ENCODE results near the gene SMPD2.

Gene SMPD2

GRCh38 chr6:109440331-109441068 lies at the start of gene SMPD2, which contains the start of gene PPIL6:
SMPD2 (plus strand) TSS chr6:109440724; CDS start chr6:109441122, 398 bp downstream.
PPIL6 (minus strand) TSS chr6:109440628; CDS start chr6:109440590, 38 bp downstream.
- peak; percentile 86 to 88 for DNase-seq

DNA sequence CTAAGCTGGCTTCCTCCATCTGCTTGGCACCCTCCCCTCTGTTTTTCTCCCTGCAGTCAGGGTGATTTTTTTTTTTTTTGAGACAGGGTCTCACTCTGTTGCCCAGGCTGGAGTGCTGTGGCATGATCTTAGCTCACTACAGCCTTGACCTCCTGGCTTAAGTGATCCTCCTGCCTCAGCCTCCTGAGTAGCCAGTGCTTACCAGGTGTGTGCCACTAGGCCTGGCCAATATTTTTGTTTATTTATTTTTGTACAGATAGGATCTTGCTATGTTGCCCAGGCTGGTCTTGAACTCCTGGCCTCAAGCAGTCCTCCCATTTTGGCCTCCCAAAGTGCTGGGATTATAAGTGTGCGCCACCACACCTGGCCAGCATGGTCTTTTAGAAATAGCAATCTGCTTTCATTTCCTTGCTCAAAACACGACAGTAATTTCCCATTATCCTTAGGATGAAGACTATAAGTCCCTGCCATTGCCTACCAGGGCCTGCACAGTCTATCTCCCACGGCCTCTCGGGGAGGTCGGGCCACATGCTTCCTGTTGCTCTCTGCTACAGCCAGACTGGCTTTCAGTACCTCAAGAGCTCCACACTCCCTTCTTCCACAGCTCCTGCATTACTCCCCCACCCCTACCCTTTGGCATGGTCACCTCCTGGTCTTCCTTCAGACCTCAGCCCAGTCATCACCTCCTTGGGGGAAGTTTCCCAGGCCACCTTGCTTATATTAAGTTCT lies 47.2 kb upstream of the SMPD2 start:
- DNase-seq: peak in 1 of 2 donors; percentile 22

GRCh38 chr6:109393886-109394281 lies 46.6 kb upstream of the SMPD2 start:
- peak in 1 of 2 donors; percentile 45 for DNase-seq

GRCh38 chr6:109396046-109396718 lies 44.3 kb upstream of the SMPD2 start:
- DNase-seq: no peak

GRCh38 chr6:109397020-109397419 lies 43.5 kb upstream of the SMPD2 start:
- peak; percentile 62 to 66 for DNase-seq

- DNase-seq: peak; percentile 78 to 95
Measured at GRCh38 chr6:109406196-109406595, 34.3 kb upstream of the SMPD2 start.

- no peak for DNase-seq
Measured at GRCh38 chr6:109411034-109411433, 29.5 kb upstream of the SMPD2 start.

DNA sequence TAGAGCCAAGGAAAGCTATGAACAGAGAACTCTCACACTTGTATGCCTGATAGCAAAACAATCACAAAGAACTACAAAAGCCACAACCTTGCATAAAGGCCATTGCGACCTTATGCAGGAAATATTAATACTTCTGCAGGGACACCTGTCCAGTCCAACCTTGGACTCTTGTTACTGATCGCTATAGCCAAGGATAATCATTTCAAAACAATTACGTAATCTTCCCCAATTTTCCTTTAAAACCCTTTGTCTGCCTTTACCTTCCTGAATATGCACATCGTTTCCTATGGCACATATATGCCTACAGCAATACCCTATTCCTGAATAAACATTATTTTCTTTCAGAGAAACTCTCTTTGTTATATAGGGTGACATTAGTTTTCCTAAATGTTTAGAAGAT lies 22.9 kb upstream of the SMPD2 start:
- DNase-seq: no peak

- DNase-seq: no peak
Measured at GRCh38 chr6:109420751-109421150, 19.8 kb upstream of the SMPD2 start.

- no peak for DNase-seq
Measured at GRCh38 chr6:109421184-109421583, 19.3 kb upstream of the SMPD2 start.

- no peak for DNase-seq
Measured at GRCh38 chr6:109424946-109425345, 15.6 kb upstream of the SMPD2 start.

GRCh38 chr6:109428889-109429477 lies 11.5 kb upstream of the SMPD2 start:
- DNase-seq: no peak

DNA sequence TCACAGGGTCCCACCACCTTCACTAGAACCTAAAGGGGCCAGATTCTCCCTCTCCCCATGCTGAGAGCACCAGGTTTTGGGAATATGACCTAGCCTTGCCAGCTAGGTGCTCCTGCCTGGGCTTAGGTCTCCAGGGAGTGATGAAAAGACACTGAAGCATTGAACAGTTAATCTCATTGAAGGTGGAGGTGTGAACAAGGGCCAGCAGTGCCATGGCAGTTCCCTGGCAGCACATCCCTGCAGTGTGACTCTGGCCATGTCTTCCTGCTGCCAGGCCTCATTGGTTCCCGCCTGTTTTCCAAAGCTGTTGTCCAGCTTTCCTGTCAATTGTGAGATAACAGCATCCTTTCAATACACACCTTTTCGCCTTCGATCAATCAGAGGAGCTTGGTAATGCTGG lies 11.0 kb upstream of the SMPD2 start:
- DNase-seq: no peak

DNA sequence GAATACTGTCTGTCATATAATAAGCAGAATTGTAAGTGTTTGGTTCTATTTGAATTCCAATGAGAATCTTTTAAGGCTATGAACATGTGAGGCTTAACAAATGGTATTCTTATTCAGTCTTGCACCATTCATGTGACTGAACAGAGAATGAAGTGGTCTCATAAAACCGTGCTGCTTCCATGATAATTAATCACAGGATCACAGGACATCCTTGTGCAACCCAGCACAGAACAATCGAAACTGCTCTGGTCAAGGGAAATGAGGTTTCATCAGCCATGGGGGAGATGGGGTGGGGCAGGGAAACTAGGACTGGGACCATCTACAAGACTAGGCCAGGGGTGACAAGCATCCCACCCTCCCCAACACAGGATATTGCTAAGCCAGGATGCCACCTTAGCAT lies 6.1 kb upstream of the SMPD2 start:
- peak; percentile 63 to 85 for DNase-seq

GRCh38 chr6:109436041-109436440 lies 4.5 kb upstream of the SMPD2 start:
- DNase-seq: peak; percentile 51 to 56

DNA sequence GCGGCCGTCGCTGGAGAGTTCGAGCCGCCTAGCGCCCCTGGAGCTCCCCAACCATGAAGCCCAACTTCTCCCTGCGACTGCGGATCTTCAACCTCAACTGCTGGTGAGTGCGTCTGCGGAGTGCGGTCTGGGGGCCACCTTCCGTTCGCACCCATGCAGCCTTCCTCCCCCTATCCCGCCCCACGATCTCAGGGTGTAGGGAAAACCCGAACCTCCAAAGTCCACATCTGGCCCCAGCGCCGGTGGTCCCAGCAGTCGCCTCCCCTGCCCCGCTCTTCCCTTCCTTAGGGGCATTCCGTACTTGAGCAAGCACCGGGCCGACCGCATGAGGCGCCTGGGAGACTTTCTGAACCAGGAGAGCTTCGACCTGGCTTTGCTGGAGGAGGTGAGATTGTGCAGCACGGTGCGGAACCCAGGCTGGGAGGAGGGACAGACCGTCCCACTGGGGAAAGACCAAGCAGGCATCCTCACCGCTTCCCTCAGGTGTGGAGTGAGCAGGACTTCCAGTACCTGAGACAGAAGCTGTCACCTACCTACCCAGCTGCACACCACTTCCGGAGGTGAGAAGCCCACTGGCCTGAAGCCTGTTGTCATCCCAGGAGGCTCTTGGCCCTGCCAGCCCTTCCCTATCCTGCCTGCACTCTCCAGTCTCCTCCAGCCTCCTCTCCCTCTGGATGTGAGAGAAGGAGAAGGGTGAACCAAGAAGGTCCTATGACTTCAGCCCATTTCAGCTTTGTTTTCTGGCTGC lies 719 bp downstream of the SMPD2 start:
- peak; percentile 25 to 46 for DNase-seq

DNA sequence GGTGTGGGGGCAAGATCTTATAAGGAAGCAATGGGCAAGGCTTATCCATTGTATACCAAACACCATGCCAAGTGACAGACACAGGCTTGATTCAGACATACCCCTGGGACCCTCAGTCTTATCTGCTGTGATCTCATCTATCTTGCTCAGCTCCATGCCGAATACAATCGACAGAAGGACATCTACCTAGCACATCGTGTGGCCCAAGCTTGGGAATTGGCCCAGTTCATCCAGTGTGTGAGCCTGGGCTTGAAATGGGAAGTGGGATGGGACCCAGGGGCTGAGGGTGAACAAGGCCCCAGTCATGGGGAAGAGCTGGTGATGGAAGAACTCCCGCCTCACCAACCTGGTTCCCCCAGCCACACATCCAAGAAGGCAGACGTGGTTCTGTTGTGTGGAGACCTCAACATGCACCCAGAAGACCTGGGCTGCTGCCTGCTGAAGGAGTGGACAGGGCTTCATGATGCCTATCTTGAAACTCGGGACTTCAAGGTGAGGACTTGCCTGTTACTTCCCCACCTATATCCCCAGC lies 1.9 kb downstream of the SMPD2 start:
- DNase-seq: no peak

DNA sequence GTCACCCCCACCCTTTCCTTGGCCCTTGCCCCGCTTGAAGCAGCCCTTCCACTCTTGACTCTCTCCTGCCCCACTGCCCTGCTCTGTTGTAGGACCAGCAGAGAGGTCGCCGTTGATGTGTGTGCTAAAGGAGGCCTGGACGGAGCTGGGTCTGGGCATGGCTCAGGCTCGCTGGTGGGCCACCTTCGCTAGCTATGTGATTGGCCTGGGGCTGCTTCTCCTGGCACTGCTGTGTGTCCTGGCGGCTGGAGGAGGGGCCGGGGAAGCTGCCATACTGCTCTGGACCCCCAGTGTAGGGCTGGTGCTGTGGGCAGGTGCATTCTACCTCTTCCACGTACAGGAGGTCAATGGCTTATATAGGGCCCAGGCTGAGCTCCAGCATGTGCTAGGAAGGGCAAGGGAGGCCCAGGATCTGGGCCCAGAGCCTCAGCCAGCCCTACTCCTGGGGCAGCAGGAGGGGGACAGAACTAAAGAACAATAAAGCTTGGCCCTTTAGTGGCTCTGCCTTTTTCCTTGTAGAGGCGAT lies 3.0 kb downstream of the SMPD2 start:
- no peak for DNase-seq

- DNase-seq: no peak
Measured at GRCh38 chr6:109445382-109445781, 4.9 kb downstream of the SMPD2 start.

DNA sequence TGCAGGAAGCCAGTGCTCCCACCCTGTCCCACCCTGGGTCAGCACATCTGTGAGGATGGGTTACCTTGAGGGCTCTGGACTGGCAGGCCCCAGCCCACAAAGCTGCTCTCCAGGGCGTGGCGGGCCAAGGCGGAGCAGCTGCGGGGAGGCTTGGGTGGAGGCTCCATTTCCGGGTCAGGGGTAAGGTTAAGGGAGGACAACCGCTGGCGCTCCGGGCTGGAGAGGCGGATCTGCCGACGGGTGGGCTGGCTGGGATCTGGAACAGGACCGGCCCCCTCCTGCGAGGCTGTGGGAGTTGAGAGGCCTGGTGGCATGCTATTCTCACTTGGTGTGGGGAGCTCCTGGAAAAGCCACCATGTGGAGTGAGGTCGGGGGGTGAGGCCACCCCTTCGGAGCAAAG lies 5.5 kb downstream of the SMPD2 start:
- DNase-seq: no peak

- DNase-seq: no peak
Measured at GRCh38 chr6:109446541-109446940, 6.0 kb downstream of the SMPD2 start.

GRCh38 chr6:109447087-109447486 lies 6.6 kb downstream of the SMPD2 start:
- no peak for DNase-seq
